Measurements from ENCODE around the gene HGFAC.

- TF ChIP-seq, protein P1, sequence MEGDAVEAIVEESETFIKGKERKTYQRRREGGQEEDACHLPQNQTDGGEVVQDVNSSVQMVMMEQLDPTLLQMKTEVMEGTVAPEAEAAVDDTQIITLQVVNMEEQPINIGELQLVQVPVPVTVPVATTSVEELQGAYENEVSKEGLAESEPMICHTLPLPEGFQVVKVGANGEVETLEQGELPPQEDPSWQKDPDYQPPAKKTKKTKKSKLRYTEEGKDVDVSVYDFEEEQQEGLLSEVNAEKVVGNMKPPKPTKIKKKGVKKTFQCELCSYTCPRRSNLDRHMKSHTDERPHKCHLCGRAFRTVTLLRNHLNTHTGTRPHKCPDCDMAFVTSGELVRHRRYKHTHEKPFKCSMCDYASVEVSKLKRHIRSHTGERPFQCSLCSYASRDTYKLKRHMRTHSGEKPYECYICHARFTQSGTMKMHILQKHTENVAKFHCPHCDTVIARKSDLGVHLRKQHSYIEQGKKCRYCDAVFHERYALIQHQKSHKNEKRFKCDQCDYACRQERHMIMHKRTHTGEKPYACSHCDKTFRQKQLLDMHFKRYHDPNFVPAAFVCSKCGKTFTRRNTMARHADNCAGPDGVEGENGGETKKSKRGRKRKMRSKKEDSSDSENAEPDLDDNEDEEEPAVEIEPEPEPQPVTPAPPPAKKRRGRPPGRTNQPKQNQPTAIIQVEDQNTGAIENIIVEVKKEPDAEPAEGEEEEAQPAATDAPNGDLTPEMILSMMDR (IDR thresholded peaks at IDR 0.05; ENCODE audit: poor library complexity, severe bottlenecking), result no peak
- TF ChIP-seq RAD21 (conservative IDR thresholded peaks at IDR 0.05), result no peak
- TF ChIP-seq, protein P2, sequence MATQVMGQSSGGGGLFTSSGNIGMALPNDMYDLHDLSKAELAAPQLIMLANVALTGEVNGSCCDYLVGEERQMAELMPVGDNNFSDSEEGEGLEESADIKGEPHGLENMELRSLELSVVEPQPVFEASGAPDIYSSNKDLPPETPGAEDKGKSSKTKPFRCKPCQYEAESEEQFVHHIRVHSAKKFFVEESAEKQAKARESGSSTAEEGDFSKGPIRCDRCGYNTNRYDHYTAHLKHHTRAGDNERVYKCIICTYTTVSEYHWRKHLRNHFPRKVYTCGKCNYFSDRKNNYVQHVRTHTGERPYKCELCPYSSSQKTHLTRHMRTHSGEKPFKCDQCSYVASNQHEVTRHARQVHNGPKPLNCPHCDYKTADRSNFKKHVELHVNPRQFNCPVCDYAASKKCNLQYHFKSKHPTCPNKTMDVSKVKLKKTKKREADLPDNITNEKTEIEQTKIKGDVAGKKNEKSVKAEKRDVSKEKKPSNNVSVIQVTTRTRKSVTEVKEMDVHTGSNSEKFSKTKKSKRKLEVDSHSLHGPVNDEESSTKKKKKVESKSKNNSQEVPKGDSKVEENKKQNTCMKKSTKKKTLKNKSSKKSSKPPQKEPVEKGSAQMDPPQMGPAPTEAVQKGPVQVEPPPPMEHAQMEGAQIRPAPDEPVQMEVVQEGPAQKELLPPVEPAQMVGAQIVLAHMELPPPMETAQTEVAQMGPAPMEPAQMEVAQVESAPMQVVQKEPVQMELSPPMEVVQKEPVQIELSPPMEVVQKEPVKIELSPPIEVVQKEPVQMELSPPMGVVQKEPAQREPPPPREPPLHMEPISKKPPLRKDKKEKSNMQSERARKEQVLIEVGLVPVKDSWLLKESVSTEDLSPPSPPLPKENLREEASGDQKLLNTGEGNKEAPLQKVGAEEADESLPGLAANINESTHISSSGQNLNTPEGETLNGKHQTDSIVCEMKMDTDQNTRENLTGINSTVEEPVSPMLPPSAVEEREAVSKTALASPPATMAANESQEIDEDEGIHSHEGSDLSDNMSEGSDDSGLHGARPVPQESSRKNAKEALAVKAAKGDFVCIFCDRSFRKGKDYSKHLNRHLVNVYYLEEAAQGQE (IDR thresholded peaks at IDR 0.05; ENCODE audit: borderline replicate concordance), result no peak
These were observed 19.2 kb downstream of the HGFAC start for GRCh38 chr4:3460926-3461325.

Data from neural cell (in vitro differentiated cells).